ENCODE results near the gene CCDC69.
"Not testable (repeated sequence)": the region's sequence is repeated elsewhere in the genome, so short reads cannot be mapped to it uniquely, and the experiment has no call there.

Gene CCDC69

GRCh38 chr5:151186538-151186937 lies 37.4 kb downstream of the CCDC69 start:
- DNase-seq = no peak

DNA sequence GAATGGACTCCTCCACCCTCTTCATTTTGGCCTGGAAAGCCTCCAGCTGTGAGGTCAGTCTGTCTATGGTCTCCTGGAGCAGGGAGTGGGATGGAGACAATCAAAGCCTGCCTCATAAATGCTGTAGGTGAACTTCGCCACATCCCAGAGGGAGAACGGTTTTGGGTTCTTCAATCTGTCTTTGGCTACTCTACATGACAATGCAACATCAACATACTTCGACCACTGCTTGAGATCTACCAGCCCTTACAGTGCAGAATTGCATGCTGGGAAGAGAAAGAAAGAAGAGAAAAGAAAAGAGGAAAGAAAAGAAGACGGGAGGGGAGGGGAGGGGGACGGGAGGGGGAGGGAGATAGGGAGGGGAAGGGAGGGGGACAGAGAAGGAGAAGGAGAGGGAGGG lies 37.8 kb downstream of the CCDC69 start:
- DNase-seq = no peak

GRCh38 chr5:151184316-151185042 lies 39.4 kb downstream of the CCDC69 start:
- no peak for DNase-seq

GRCh38 chr5:151183456-151184245 lies 40.2 kb downstream of the CCDC69 start:
- no peak for DNase-seq

GRCh38 chr5:151182976-151183375 lies 40.9 kb downstream of the CCDC69 start:
- no peak for DNase-seq

DNA sequence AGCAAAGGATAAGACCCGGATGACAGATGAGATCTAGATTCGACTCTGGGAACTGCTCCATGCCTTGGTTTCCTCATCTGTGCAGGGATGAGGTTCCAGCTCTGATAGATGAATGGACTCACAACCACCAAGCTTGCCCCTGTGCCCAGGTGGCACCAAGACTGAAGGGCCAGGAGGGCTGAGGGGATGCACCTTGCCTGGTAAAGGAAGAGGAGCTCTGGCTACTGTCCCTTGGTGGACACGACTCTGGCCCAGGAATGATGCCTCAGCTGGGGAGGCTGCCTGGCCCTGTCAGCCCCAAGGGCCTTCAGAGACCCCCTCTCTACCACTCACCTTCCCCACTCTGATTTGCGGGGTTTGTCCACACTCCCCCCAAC lies 41.4 kb downstream of the CCDC69 start:
- DNase-seq = no peak

- no peak for DNase-seq
These were observed 41.9 kb downstream of the CCDC69 start for GRCh38 chr5:151181818-151182523.

DNA sequence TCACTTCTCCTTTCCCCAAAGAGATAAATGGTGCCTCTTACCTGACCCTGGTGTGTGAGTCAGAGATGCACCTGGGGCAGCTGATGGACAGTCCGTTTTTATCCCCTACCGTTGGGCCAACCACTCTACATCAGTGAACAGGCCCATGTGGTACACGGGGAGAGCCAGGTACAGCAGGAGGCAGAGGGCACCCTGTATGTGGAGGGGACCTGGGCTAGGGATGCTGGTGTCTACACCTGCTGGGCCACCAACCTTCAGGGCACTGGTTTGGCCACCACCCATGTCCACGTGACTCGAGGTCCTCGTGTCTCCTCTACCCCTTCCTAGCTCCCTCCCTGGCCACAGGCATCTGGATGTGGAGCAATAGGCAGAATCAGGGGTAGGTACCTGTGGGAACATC lies 43.6 kb downstream of the CCDC69 start:
- no peak for DNase-seq

DNA sequence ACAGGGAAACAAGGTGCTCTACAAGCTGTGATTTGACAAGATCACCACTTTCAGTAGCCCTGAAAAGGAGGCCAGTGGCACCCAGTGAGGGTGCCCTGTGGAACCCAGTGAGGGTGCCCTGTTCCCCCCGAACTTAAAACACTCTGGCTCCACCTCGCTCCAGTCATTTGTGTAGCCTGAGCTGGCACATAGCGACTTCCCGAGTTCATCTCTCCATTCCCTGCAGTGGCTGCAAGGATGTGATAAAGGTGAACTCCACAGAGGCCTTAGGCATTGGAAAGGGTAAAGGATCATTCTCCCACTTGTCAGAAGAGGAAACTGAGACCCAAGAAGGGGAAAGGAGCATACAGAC lies 44.4 kb downstream of the CCDC69 start:
- no peak for DNase-seq

GRCh38 chr5:151178777-151179488 lies 45.0 kb downstream of the CCDC69 start:
- no peak for DNase-seq

GRCh38 chr5:151178372-151178771 lies 45.5 kb downstream of the CCDC69 start:
- DNase-seq = no peak

- not testable (repeated sequence) for DNase-seq
These were observed 47.6 kb downstream of the CCDC69 start for GRCh38 chr5:151176268-151176667.

- DNase-seq = no peak
These were observed 49.2 kb downstream of the CCDC69 start for GRCh38 chr5:151174612-151175101.

DNA sequence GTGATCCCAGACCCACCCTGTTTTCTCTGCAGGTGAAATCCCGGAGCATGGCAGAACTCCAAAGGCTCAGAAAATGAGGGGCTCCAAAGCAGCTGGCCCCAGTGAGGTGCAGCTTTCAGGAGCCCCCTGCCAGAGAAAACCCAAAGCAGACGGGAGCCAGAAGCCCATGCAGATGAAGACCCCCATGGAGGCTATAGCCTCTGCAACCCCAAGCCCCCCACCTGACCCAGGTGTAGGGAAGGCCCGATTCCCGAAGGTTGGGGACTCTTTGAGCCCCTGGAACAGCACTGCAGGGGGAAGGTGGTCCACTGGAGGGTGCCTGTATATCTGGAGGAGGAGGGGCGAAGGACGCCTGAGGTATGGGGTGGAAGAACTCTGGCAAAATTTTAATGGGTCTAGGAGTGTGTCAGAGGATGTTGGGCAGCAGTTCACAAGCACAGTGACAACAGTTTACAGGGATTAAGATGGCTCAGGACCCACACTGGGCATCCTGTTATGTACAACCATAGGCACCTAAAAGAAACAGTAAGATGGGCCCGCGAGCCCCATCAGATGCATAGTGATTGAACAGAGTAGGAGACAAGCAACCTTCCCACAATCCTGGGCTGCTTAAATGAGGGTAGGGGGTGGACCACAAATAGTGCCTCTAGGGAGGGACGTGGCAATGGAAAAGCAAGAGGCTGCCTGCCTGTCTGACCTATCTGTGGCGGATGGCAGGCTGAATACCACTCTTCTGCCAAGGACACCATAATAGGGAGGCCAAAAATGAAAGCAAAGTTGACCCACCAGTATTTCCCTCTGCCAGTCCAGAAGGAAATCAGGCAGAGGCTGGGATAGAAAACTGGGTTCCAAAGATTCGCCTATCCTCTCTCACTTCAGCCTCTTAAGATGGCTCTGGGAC lies 49.9 kb downstream of the CCDC69 start:
- DNase-seq = no peak

- DNase-seq = no peak
These were observed 52.4 kb downstream of the CCDC69 start for GRCh38 chr5:151171529-151171928.

DNA sequence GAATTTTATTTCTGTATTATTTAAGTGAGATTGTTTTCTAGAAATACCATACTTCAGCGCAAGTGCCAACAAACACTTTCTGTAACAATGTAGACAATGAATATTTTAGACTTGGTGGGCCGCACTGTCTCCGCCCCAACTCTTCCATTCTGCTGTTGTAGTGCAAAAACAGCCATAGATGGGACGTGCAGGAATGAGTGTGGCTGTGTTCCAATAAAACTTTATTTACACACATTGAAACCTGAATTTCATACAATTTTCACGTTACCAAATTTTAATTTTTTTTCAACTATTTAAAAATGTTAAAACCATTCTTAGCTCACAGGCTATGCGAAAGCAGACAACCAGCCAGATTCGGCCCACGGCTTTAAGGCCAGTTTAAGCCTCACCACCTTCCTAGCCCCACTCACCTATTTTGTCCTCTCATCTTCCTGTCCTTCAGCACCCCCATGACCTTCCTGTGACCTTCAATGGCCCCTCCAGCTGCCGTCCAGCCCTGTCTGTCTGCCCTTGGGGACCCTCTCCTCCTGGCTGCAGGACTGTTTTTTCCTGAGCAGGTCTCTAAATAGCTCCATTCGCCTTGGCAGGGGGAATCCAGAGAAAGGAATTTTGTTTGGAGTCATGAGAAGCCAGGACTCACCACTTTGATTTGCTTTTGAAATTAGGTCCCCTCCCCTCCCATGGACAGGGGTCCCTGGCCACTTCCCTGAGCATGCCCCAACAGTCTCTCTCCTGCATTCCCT lies 55.1 kb downstream of the CCDC69 start:
- no peak for DNase-seq

GRCh38 chr5:151167022-151167421 lies 56.9 kb downstream of the CCDC69 start:
- DNase-seq = no peak

DNA sequence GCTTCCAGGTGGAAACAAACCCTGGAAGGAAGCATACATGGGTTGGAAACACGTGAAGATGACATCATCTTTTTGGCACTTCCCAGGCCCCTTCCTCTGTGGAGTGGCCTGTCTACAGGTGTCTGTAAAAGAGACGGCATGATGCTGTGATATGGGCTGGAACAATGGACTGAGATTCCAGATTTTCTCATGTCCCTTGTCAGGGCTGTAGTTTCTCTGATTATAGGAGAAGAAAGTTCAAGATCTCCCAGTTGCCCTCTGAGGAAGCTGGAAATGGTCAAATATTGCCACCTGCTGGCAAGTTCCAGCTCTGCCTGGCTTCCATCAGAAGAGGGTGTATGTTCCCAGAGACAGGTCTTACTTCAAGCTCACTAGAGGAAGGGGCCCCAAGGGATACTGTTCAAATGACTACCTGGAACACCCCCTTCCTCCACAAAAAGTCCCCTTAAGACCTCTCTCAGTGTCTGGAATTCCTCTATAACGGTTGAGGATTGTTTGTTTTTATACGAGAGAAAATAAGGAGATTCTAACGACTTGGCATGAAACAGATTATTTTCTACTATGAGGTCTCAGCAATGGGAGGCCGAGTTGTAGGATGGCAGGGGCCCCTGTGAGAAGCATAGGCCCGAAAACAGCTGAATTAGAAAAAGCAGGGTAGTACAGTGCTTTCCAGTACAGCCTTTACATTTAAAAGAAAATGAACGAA lies 59.1 kb downstream of the CCDC69 start:
- DNase-seq = no peak

DNA sequence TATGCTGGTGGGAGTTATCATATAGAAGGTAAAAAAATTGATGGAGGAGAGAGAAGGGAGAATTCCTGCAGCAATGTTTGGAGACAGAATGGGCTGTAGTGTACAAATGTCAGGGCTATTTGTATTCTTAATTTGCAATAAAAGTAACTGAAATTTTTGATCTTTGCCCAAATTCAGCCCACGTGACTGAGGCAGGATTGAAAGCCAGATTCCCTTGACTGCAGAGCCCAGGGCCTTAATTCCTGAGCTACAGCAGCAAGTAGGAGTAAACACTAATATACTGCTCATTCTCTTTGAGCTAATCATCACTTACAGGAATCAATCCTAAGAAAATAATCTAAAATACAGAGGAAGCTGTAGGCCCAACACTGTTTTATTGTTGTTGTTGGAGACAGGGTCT lies 61.1 kb downstream of the CCDC69 start:
- no peak for DNase-seq

DNA sequence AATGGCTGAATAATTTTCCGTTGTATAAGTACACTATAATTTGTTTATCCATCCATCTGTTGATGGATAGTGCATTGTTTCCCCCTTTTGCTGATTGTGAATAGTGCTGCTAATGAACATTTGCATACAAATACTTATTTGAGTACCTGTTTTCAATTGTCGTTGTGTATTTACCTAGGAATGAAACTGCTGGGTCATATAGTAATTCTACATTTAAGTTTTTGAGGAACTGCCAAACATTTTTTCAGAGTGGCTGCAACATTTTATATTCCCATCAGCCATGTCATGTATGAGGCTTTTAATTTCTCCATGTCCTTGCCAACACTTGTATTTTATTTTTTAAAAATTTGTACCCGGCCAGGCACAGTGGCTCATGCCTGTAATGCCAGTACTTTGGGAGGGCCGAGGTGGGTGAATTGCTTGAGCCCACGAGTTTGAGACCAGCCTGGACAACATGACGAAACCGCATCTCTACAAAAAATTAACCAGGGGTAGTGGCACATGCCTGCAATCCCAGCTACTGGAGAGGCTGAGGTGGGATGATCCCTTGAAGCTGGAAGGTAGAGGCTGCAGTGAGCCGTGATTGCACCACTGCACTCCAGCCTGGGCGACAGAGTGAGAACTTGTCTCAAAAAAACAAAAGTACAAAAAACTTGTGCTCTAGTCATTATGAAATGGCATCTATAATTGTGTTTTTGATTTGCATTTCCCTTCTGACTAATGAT lies 64.1 kb downstream of the CCDC69 start:
- no peak for DNase-seq
